Breast epithelium (tissue), 3 donors: ENCODE data around the gene ZNF69.

Source experiments
- POLR2A ChIP-seq: fragments of 450-650 bp; IDR thresholded peaks from one replicate; pipeline ENCODE4 v1.6.1; 2016; ENCODE audit warnings: antibody characterized with exemption, mild to moderate bottlenecking, moderate library complexity
- POLR2AphosphoS5 ChIP-seq, 3 donors: sonication (generic); formaldehyde crosslinking; IDR thresholded peaks; one replicate each; pipeline ENCODE4 v1.6.1; 2017; ENCODE audit warnings: antibody characterized with exemption in 3 of 3
- TF ChIP-seq, protein P1 (sequence below), 3 donors: fragments of 450-650 bp; IDR thresholded peaks; one replicate each; pipeline ENCODE4 v1.5.1; 2016 to 2017; ENCODE audit warnings: antibody characterized with exemption in 3 of 3, mild to moderate bottlenecking in 3 of 3, moderate library complexity in 3 of 3

DNA sequence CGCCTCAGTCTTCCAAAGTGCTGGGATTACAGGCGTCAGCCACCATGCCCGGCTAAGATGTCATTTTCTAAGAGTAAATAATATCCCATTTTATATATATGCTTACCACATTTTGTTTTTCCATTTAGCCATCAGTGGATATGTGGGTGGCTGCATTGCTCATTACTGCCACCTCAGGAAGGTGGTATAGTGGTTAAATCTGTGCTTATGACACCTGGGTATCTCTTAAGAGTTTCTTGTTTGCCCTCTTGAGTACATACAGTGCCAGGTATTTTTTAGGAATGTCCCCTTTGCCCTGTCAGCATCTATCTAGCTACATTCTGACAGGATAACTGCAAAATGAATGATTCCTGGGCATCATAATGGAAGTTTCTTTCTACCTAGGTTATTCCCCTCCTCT is 14.6 kb downstream of the ZNF69 start:
- TF ChIP-seq POLR2A (no peak), POLR2AphosphoS5 (IDR thresholded peaks at IDR 0.05) (no peak)
- TF ChIP-seq, protein P1, sequence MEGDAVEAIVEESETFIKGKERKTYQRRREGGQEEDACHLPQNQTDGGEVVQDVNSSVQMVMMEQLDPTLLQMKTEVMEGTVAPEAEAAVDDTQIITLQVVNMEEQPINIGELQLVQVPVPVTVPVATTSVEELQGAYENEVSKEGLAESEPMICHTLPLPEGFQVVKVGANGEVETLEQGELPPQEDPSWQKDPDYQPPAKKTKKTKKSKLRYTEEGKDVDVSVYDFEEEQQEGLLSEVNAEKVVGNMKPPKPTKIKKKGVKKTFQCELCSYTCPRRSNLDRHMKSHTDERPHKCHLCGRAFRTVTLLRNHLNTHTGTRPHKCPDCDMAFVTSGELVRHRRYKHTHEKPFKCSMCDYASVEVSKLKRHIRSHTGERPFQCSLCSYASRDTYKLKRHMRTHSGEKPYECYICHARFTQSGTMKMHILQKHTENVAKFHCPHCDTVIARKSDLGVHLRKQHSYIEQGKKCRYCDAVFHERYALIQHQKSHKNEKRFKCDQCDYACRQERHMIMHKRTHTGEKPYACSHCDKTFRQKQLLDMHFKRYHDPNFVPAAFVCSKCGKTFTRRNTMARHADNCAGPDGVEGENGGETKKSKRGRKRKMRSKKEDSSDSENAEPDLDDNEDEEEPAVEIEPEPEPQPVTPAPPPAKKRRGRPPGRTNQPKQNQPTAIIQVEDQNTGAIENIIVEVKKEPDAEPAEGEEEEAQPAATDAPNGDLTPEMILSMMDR (IDR thresholded peaks at IDR 0.05) = no peak
